Naive thymus-derived CD4-positive, alpha-beta T cell (primary cell): ENCODE data around the gene FAM20A. TPM values are rescaled to one million over a fixed set of nuclear protein-coding genes. Genes with fewer than 3 reads are reported as not detected.

Source experiments
- ATAC-seq: fragments of 150-1000 bp; cut with Tn5 transposase; 2 replicates; pipeline ENCODE4 v1.10.0; 2021; ENCODE audit warnings: mild to moderate bottlenecking, moderate library complexity
- CTCF ChIA-PET: fragments of 350-600 bp; sonication (Branson Sonifier 250); formaldehyde crosslinking; loops from one replicate; lab custom pipeline; 2021; ENCODE audit warnings: antibody characterized with exemption; lab: Charles Lee
- POLR2A ChIA-PET: fragments of 350-600 bp; sonication (Branson Sonifier 250); formaldehyde crosslinking; loops from one replicate; lab custom pipeline; 2021; ENCODE audit warnings: antibody characterized with exemption, inconsistent platforms; lab: Charles Lee
- DNase-seq, 9 donors: peaks; one replicate each; pipeline versions ENCODE4 v3.0.0 to v3.0.0-alpha.2; 2020 to 2022; ENCODE audit warnings: mixed read lengths in 1 of 9
- H3K27ac ChIP-seq: one replicate; pipeline ENCODE4 v1.7.0; 2013; ENCODE audit warnings: mild to moderate bottlenecking, low read depth, low read length, moderate library complexity
- H3K27me3 ChIP-seq, 2 donors: one replicate each; pipeline ENCODE4 v1.7.0; 2013; ENCODE audit warnings: low read length in 2 of 2, mild to moderate bottlenecking in 2 of 2, moderate library complexity in 2 of 2; ENCODE audit not compliant: control insufficient read depth in 2 of 2, insufficient read depth in 2 of 2
- H3K36me3 ChIP-seq, 3 experiments: 1 replicate in 2 of 3; 2 replicates in 1 of 3; pipeline ENCODE4 v1.7.0; 2013; ENCODE audit warnings: low read length in 3 of 3, mild to moderate bottlenecking in 3 of 3, moderate library complexity in 1 of 3; ENCODE audit not compliant: insufficient read depth in 3 of 3, control insufficient read depth in 2 of 3
- H3K4me1 ChIP-seq, 2 donors: one replicate each; pipeline ENCODE4 v1.7.0; 2013; ENCODE audit warnings: low read length in 2 of 2, mild to moderate bottlenecking in 2 of 2, moderate library complexity in 1 of 2; ENCODE audit not compliant: control insufficient read depth in 2 of 2, insufficient read depth in 2 of 2
- H3K4me3 ChIP-seq: 2 replicates; pipeline ENCODE4 v1.7.0; 2013; ENCODE audit warnings: mild to moderate bottlenecking, low read length
- H3K9me3 ChIP-seq, 3 experiments: 1 replicate in 2 of 3; 2 replicates in 1 of 3; pipeline ENCODE4 v1.7.0; 2013; ENCODE audit warnings: low read length in 3 of 3; ENCODE audit not compliant: control insufficient read depth in 2 of 3
- H3K27ac Mint-ChIP-seq, 9 donors: one replicate each; pipeline ENCODE4 v1.8.0; 2020 to 2022; ENCODE audit warnings: mixed read lengths in 9 of 9, mild to moderate bottlenecking in 8 of 9, moderate library complexity in 5 of 9, inconsistent platforms in 2 of 9
- H3K27me3 Mint-ChIP-seq, 5 donors: one replicate each; pipeline ENCODE4 v1.8.0; 2021 to 2022; ENCODE audit warnings: mixed read lengths in 5 of 5, mild to moderate bottlenecking in 1 of 5
- H3K36me3 Mint-ChIP-seq, 5 donors: one replicate each; pipeline ENCODE4 v1.8.0; 2020 to 2022; ENCODE audit warnings: mixed read lengths in 5 of 5, mild to moderate bottlenecking in 3 of 5, inconsistent platforms in 1 of 5
- H3K4me1 Mint-ChIP-seq, 7 donors: one replicate each; pipeline ENCODE4 v1.8.0; 2020 to 2022; ENCODE audit warnings: mixed read lengths in 7 of 7, mild to moderate bottlenecking in 3 of 7, inconsistent platforms in 1 of 7
- H3K4me3 Mint-ChIP-seq, 10 donors: one replicate each; pipeline ENCODE4 v1.8.0; 2020 to 2022; ENCODE audit warnings: mild to moderate bottlenecking in 10 of 10, mixed read lengths in 10 of 10, moderate library complexity in 6 of 10, inconsistent platforms in 2 of 10
- H3K9me3 Mint-ChIP-seq, 11 donors: one replicate each; pipeline ENCODE4 v1.8.0; 2020 to 2022; ENCODE audit warnings: mixed read lengths in 11 of 11, mild to moderate bottlenecking in 4 of 11, inconsistent platforms in 1 of 11, moderate library complexity in 1 of 11
- intact Hi-C, 2 donors: fragments of 100-400 bp; cut with micrococcal nuclease; formaldehyde crosslinking; loops; one replicate each; pipeline ENCODE4 v1.15.1; 2023
- polyA plus RNA-seq, 2 donors: library from polyadenylated mRNA; unstranded; fragments of 300-500 nt; fragmentation: Illumina TruSeq; gene quantifications; one replicate each; pipeline ENCODE4 v1.2.3, GENCODE V29; 2021
- total RNA-seq, 6 experiments: library from RNA in 5 of 6; stranded (reverse) in 5 of 6; gene quantifications; 1 replicate in 5 of 6; 2 replicates in 1 of 6; pipeline ENCODE4 v1.2.3 and lab custom pipeline; 2021 to 2026

FAM20A gene
- total and polyA plus RNA-seq, 7 experiments from 2014 or later, result 0.19 to 2.9 (median 0.42) TPM; not detected in 4

- H3K27me3 ChIP-seq, result no peaks in the 10 kb centered on the region
- no peak overlapping the region for H3K27ac ChIP-seq
- no peaks in the 10 kb centered on the region for H3K4me1 ChIP-seq
- Mint-ChIP-seq H3K27ac (no peak overlapping the region), H3K9me3 (peaks cover 0 to 4% (median 0%) of the 10 kb centered on the region in 11 donors), H3K36me3 (no peaks in the 10 kb centered on the region), H3K4me1 (no peaks in the 10 kb centered on the region), H3K4me3 (no peak overlapping the region), H3K27me3 (peaks cover 0 to 4% (median 0%) of the 10 kb centered on the region in 5 donors)
- DNase-seq, result no peak
- no peak overlapping the region for H3K4me3 ChIP-seq
- H3K36me3 ChIP-seq, result no peaks in the 10 kb centered on the region
- ChIA-PET CTCF (no interaction called here), POLR2A (no interaction called here)
- ATAC-seq, result no peak
- H3K9me3 ChIP-seq, result no peaks in the 10 kb centered on the region
- intact Hi-C loops, result no loop called here
Observed at GRCh38 chr17:68577497-68577821, 23.7 kb downstream of the FAM20A start.

GRCh38 chr17:68576811-68577496 lies 24.2 kb downstream of the FAM20A start:
- Mint-ChIP-seq H3K27me3 (peaks cover 0 to 4% (median 0%) of the 10 kb centered on the region in 5 donors), H3K4me3 (no peak overlapping the region), H3K36me3 (no peaks in the 10 kb centered on the region), H3K4me1 (no peaks in the 10 kb centered on the region), H3K9me3 (peaks cover 0 to 4% (median 0%) of the 10 kb centered on the region in 11 donors), H3K27ac (no peak overlapping the region)
- intact Hi-C loops, result no loop called here
- Histone ChIP-seq H3K27me3 (no peaks in the 10 kb centered on the region), H3K27ac (no peak overlapping the region), H3K36me3 (no peaks in the 10 kb centered on the region), H3K9me3 (no peaks in the 10 kb centered on the region), H3K4me3 (no peak overlapping the region), H3K4me1 (no peaks in the 10 kb centered on the region)
- ChIA-PET CTCF (interaction anchor here (0.6 kb wide), 1 partner anchor 654 kb away, joined by 3 read pairs; no protein-coding TSS in a partner anchor), POLR2A (no interaction called here)
- no peak for ATAC-seq
- no peak for DNase-seq

- no peak for ATAC-seq
- Mint-ChIP-seq H3K27ac (no peak overlapping the region), H3K36me3 (no peaks in the 10 kb centered on the region), H3K27me3 (peaks cover 0 to 4% (median 0%) of the 10 kb centered on the region in 5 donors), H3K9me3 (peaks cover 0 to 4% (median 0%) of the 10 kb centered on the region in 11 donors), H3K4me3 (no peak overlapping the region), H3K4me1 (no peaks in the 10 kb centered on the region)
- ChIA-PET CTCF (interaction anchor here (0.6 kb wide), 1 partner anchor 653 kb away, joined by 3 read pairs; no protein-coding TSS in a partner anchor), POLR2A (no interaction called here)
- no peaks in the 10 kb centered on the region for H3K9me3 ChIP-seq
- no peaks in the 10 kb centered on the region for H3K4me1 ChIP-seq
- H3K36me3 ChIP-seq, result no peaks in the 10 kb centered on the region
- no peaks in the 10 kb centered on the region for H3K27me3 ChIP-seq
- no peak for DNase-seq
- intact Hi-C loops, result no loop called here
- H3K27ac ChIP-seq, result no peak overlapping the region
- no peak overlapping the region for H3K4me3 ChIP-seq
Observed at GRCh38 chr17:68576137-68576536, 25.0 kb downstream of the FAM20A start.

- Histone ChIP-seq H3K36me3 (no peaks in the 10 kb centered on the region), H3K4me3 (no peak overlapping the region), H3K4me1 (no peaks in the 10 kb centered on the region), H3K27me3 (no peaks in the 10 kb centered on the region), H3K27ac (no peak overlapping the region), H3K9me3 (no peaks in the 10 kb centered on the region)
- ChIA-PET POLR2A (no interaction called here), CTCF (no interaction called here)
- DNase-seq (no peak), ATAC-seq (no peak)
- Mint-ChIP-seq H3K9me3 (no peaks in the 10 kb centered on the region), H3K36me3 (peaks cover 0 to 3% (median 0%) of the 10 kb centered on the region in 5 donors), H3K27me3 (peaks cover 0 to 3% (median 0%) of the 10 kb centered on the region in 5 donors), H3K27ac (no peak overlapping the region), H3K4me3 (no peak overlapping the region), H3K4me1 (peaks cover 0 to 3% (median 0%) of the 10 kb centered on the region in 7 donors)
- intact Hi-C loops, result no loop called here
Observed at GRCh38 chr17:68573338-68573737, 27.8 kb downstream of the FAM20A start.

GRCh38 chr17:68572138-68572842 lies 28.9 kb downstream of the FAM20A start:
- H3K4me1 Mint-ChIP-seq, result peaks cover 0 to 3% (median 0%) of the 10 kb centered on the region in 7 donors
- DNase-seq, result no peak
- H3K36me3 Mint-ChIP-seq, result peaks cover 0 to 3% (median 0%) of the 10 kb centered on the region in 5 donors
- intact Hi-C loops, result no loop called here
- H3K9me3 Mint-ChIP-seq, result no peaks in the 10 kb centered on the region
- CTCF ChIA-PET, result no interaction called here
- H3K4me1 ChIP-seq, result no peaks in the 10 kb centered on the region
- no peaks in the 10 kb centered on the region for H3K27me3 ChIP-seq
- no peak overlapping the region for H3K4me3 Mint-ChIP-seq
- no peak overlapping the region for H3K4me3 ChIP-seq
- no peaks in the 10 kb centered on the region for H3K36me3 ChIP-seq
- no peaks in the 10 kb centered on the region for H3K9me3 ChIP-seq
- H3K27me3 Mint-ChIP-seq, result peaks cover 0 to 3% (median 0%) of the 10 kb centered on the region in 5 donors
- ATAC-seq, result no peak
- H3K27ac ChIP-seq, result no peak overlapping the region
- H3K27ac Mint-ChIP-seq, result no peak overlapping the region
- POLR2A ChIA-PET, result no interaction called here

- H3K27me3 ChIP-seq, result no peaks in the 10 kb centered on the region
- CTCF ChIA-PET, result no interaction called here
- ATAC-seq (no peak), DNase-seq (no peak)
- no peak overlapping the region for H3K4me3 Mint-ChIP-seq
- intact Hi-C loops, result no loop called here
- no peak overlapping the region for H3K4me3 ChIP-seq
- no peaks in the 10 kb centered on the region for H3K9me3 ChIP-seq
- peak overlapping the region in 1 of 9 donors; percentile 69 for H3K27ac Mint-ChIP-seq
- POLR2A ChIA-PET, result no interaction called here
- H3K4me1 ChIP-seq, result no peaks in the 10 kb centered on the region
- H3K9me3 Mint-ChIP-seq, result no peaks in the 10 kb centered on the region
- H3K27me3 Mint-ChIP-seq, result peaks cover 0 to 13% (median 4%) of the 10 kb centered on the region in 5 donors
- peaks cover 0 to 3% (median 0%) of the 10 kb centered on the region in 5 donors for H3K36me3 Mint-ChIP-seq
- peaks cover 0 to 5% (median 0%) of the 10 kb centered on the region in 7 donors for H3K4me1 Mint-ChIP-seq
- no peak overlapping the region for H3K27ac ChIP-seq
- no peaks in the 10 kb centered on the region for H3K36me3 ChIP-seq
Observed at GRCh38 chr17:68570526-68570925, 30.6 kb downstream of the FAM20A start.
